K562 (cell line): ENCODE data around the gene EGFL6.

Source experiments
- CHD2 ChIP-seq: IDR thresholded peaks from 2 replicates; pipeline ENCODE4 v1.6.1; 2011; ENCODE audit warnings: low read depth, low read length
- TAF1 ChIP-seq: IDR thresholded peaks from 2 replicates; pipeline ENCODE4 v1.6.1; 2011; ENCODE audit warnings: mild to moderate bottlenecking, low read length, moderate library complexity; ENCODE audit not compliant: insufficient read depth, control insufficient read depth, severe bottlenecking; ENCODE audit errors: extremely low read depth
- TF ChIP-seq, protein P1 (sequence below): fragments of 250-450 bp; sonication (Bioruptor Pico); IDR thresholded peaks from 2 replicates; pipeline ENCODE4 v1.4.0; 2020; ENCODE audit warnings: borderline replicate concordance

DNA sequence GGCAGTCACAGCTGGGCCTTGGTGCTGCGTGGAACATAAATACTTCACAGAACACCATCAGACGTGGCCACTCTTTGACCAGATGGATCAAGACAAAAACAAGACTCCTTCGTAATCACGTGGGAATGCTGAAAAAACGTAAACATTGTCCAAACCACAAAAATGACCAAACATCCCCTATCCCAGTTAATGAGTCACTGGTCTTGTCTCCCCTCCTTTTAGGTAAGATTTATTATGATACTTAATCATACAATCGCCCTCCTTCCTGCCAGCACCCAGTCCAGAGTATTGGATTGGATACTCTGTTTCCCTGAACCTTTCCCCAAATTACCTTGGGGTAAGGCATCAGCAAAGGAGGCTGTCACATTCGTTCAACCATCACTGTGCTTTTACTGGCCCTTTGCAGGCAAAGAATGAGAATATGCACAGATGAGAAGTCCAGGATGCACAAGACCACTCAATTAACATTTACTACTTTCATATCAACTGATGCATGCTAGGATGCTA is 82.9 kb downstream of the EGFL6 start:
- TF ChIP-seq, protein P1, sequence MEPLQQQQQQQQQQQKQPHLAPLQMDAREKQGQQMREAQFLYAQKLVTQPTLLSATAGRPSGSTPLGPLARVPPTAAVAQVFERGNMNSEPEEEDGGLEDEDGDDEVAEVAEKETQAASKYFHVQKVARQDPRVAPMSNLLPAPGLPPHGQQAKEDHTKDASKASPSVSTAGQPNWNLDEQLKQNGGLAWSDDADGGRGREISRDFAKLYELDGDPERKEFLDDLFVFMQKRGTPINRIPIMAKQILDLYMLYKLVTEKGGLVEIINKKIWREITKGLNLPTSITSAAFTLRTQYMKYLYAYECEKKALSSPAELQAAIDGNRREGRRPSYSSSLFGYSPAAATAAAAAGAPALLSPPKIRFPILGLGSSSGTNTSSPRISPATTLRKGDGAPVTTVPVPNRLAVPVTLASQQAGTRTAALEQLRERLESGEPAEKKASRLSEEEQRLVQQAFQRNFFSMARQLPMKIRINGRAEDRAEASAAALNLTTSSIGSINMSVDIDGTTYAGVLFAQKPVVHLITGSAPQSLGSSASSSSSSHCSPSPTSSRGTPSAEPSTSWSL (CRISPR knock-in tag) = no peak
- TF ChIP-seq TAF1 = no peak
- TF ChIP-seq CHD2 = no peak
